Trophoblast cell (in vitro differentiated cells and primary cell): ENCODE results near the gene REEP1.

Source experiments
- DNase-seq, 2 donors: peaks; one replicate each; pipeline ENCODE4 v3.0.0-alpha.2; 2016
- H2AFZ ChIP-seq: 2 replicates; pipeline ENCODE4 v1.6.1; 2013; ENCODE audit warnings: low read length, moderate library complexity, mild to moderate bottlenecking; ENCODE audit not compliant: insufficient read depth, poor library complexity
- H2AK5ac ChIP-seq: 2 replicates; pipeline ENCODE4 v1.6.1; 2013; ENCODE audit warnings: mild to moderate bottlenecking, low read length
- H2BK120ac ChIP-seq: 2 replicates; pipeline ENCODE4 v1.6.1; 2013; ENCODE audit warnings: low read length, mild to moderate bottlenecking, moderate library complexity; ENCODE audit not compliant: insufficient read depth, poor library complexity
- H2BK12ac ChIP-seq: 2 replicates; pipeline ENCODE4 v1.6.1; 2013; ENCODE audit warnings: mild to moderate bottlenecking, low read length, moderate library complexity
- H2BK5ac ChIP-seq: 2 replicates; pipeline ENCODE4 v1.6.1; 2013; ENCODE audit warnings: low read length, low read depth, moderate library complexity, mild to moderate bottlenecking; ENCODE audit not compliant: poor library complexity
- H3K14ac ChIP-seq: 2 replicates; pipeline ENCODE4 v1.6.1; 2013; ENCODE audit warnings: mild to moderate bottlenecking, low read length
- H3K18ac ChIP-seq: 2 replicates; pipeline ENCODE4 v1.6.1; 2013; ENCODE audit warnings: mild to moderate bottlenecking, low read length
- H3K23ac ChIP-seq: 2 replicates; pipeline ENCODE4 v1.6.1; 2013; ENCODE audit warnings: low read length
- H3K27ac ChIP-seq: 2 replicates; pipeline ENCODE4 v1.5.1; 2013; ENCODE audit warnings: low read depth, mild to moderate bottlenecking, inconsistent platforms, low read length, moderate library complexity
- H3K27me3 ChIP-seq: 2 replicates; pipeline ENCODE4 v1.6.1; 2013; ENCODE audit warnings: inconsistent platforms, mild to moderate bottlenecking, low read length, moderate library complexity; ENCODE audit not compliant: insufficient read depth
- H3K36me3 ChIP-seq, 2 experiments: 1 replicate in 1 of 2; 2 replicates in 1 of 2; pipeline ENCODE4 v1.6.1; 2013; ENCODE audit warnings: low read length in 2 of 2, mild to moderate bottlenecking in 2 of 2, moderate library complexity in 1 of 2; ENCODE audit not compliant: insufficient read depth in 2 of 2, control insufficient read depth in 1 of 2
- H3K4ac ChIP-seq: 2 replicates; pipeline ENCODE4 v1.6.1; 2013; ENCODE audit warnings: low read depth, mild to moderate bottlenecking, low read length, moderate library complexity
- H3K4me1 ChIP-seq, 2 experiments: 1 replicate in 1 of 2; 2 replicates in 1 of 2; pipeline ENCODE4 v1.6.1; 2013; ENCODE audit warnings: low read length in 2 of 2, mild to moderate bottlenecking in 2 of 2, moderate library complexity in 1 of 2; ENCODE audit not compliant: insufficient read depth in 2 of 2, control insufficient read depth in 1 of 2
- H3K4me2 ChIP-seq: 2 replicates; pipeline ENCODE4 v1.6.1; 2013; ENCODE audit warnings: inconsistent platforms, mild to moderate bottlenecking, low read length, moderate library complexity
- H3K4me3 ChIP-seq: 2 replicates; pipeline ENCODE4 v1.5.1; 2013; ENCODE audit warnings: mild to moderate bottlenecking, low read depth, low read length, inconsistent platforms
- H3K79me1 ChIP-seq: one replicate; pipeline ENCODE4 v1.6.1; 2013; ENCODE audit warnings: low read length
- H3K79me2 ChIP-seq: 2 replicates; pipeline ENCODE4 v1.6.1; 2013; ENCODE audit warnings: low read length, mild to moderate bottlenecking; ENCODE audit not compliant: control insufficient read depth, insufficient read depth, poor library complexity
- H3K9ac ChIP-seq: 2 replicates; pipeline ENCODE4 v1.6.1; 2013; ENCODE audit warnings: mild to moderate bottlenecking, low read length
- H3K9me3 ChIP-seq: 2 replicates; pipeline ENCODE4 v1.6.1; 2013; ENCODE audit warnings: low read depth, mild to moderate bottlenecking, control low read depth, inconsistent platforms, low read length; ENCODE audit not compliant: insufficient read depth
- H4K12ac ChIP-seq: 2 replicates; pipeline ENCODE4 v1.6.1; 2013; ENCODE audit warnings: low read depth, mild to moderate bottlenecking, low read length, moderate library complexity
- H4K8ac ChIP-seq: 2 replicates; pipeline ENCODE4 v1.6.1; 2013; ENCODE audit warnings: low read depth, mild to moderate bottlenecking, low read length, moderate library complexity
- H4K91ac ChIP-seq: one replicate; pipeline ENCODE4 v1.6.1; 2013; ENCODE audit warnings: low read depth, mild to moderate bottlenecking, low read length, moderate library complexity
- whole genome bisulfite sequencing: extraction: QIAGEN DNeasy Blood & Tissue Kit; methylation state at CpG from one replicate; pipeline ENCODE4 v1.1.7; 2013; ENCODE audit warnings: missing lambda C conversion rate; ENCODE audit not compliant: insufficient read length, insufficient coverage; ENCODE audit errors: extremely low coverage; 5-methylcytosine and 5-hydroxymethylcytosine counted together

The REEP1 gene

DNA sequence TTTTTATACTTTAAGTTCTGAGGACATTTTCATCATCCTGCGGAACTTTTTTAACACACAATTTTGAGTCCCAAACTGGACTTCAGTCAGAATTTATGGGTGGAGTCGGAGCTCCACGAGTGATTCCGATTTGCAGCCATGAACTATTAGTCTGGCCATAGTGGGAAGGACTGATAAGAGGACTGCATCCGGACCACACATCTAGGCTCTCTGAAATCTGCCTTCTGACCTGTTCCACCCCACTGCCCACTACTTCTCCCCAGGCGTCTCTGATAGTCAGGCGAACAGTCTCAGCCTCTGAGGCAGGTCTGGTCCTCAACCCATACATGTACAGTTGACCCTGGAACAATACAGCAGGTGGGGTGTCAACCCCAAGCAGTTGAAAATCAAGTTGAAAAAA is 133.0 kb downstream of the REEP1 start:
- Histone ChIP-seq H3K14ac (no peak overlapping the region), H3K23ac (no peak overlapping the region), H2BK120ac (no peak overlapping the region), H3K4ac (no peak overlapping the region), H3K4me3 (no peak overlapping the region), H3K9me3 (no peaks in the 10 kb centered on the region), H4K8ac (no peak overlapping the region), H3K36me3 (peaks cover 10 to 17% of the 10 kb centered on the region in 2 experiments), H3K4me1 (no peaks in the 10 kb centered on the region), H4K12ac (no peak overlapping the region), H2AFZ (no peak overlapping the region), H2BK5ac (no peak overlapping the region), H3K27me3 (no peaks in the 10 kb centered on the region), H2BK12ac (no peak overlapping the region), H3K18ac (no peak overlapping the region), H3K79me2 (peaks cover 2% of the 10 kb centered on the region), H3K9ac (no peak overlapping the region), H3K27ac (no peak overlapping the region), H2AK5ac (no peak overlapping the region), H3K79me1 (peaks cover 1% of the 10 kb centered on the region), H4K91ac (no peak overlapping the region), H3K4me2 (no peak overlapping the region)
- WGBS = no CpG with 5 or more reads among the region's 7 CpGs
- no peak for DNase-seq

GRCh38 chr2:86203614-86204013 is 133.8 kb downstream of the REEP1 start:
- WGBS = no CpG with 5 or more reads among the region's 1 CpG
- no peak overlapping the region for H3K4me2 ChIP-seq

DNA sequence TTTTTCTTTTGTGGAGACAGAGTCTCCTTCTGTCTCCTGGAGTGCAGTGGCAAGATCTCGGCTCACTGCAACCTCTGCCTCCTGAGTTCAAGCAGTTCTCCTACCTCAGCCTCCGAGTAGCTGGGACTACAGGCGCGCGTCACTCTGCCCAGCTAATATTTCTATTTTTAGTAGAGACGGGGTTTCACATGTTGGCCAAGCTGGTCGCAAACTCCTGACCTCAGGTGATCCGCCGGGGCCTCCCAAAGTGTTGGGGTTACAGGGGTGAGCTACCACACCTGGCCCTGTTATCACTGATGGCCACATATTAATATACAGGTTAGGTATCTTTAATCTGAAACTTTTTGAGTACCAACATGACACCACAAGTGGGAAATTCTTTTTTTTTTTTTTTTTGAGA is 134.7 kb downstream of the REEP1 start:
- no peak overlapping the region for H4K91ac ChIP-seq
- no CpG with 5 or more reads among the region's 9 CpGs for WGBS
- H3K4me3 ChIP-seq = no peak overlapping the region

More at GRCh38 chr2:86203614-86204013, 133.8 kb downstream of the REEP1 start:
- no peak for DNase-seq
- H3K4me3 ChIP-seq = no peak overlapping the region
- no peak overlapping the region for H4K8ac ChIP-seq
- no peak overlapping the region for H2AK5ac ChIP-seq
- no peak overlapping the region for H2BK5ac ChIP-seq
- H3K9ac ChIP-seq = no peak overlapping the region
- H3K27ac ChIP-seq = no peak overlapping the region
- H3K14ac ChIP-seq = no peak overlapping the region
- H3K4ac ChIP-seq = no peak overlapping the region
- no peak overlapping the region for H4K12ac ChIP-seq
- no peak overlapping the region for H3K18ac ChIP-seq
- H2BK12ac ChIP-seq = no peak overlapping the region
- H2AFZ ChIP-seq = no peak overlapping the region
- H3K79me1 ChIP-seq = peaks cover 3% of the 10 kb centered on the region
- H3K9me3 ChIP-seq = no peaks in the 10 kb centered on the region
- H3K27me3 ChIP-seq = no peaks in the 10 kb centered on the region
- peaks cover 3% of the 10 kb centered on the region for H3K79me2 ChIP-seq
- H4K91ac ChIP-seq = no peak overlapping the region
- H2BK120ac ChIP-seq = no peak overlapping the region
- no peak overlapping the region for H3K23ac ChIP-seq
- H3K36me3 ChIP-seq = peaks cover 10 to 15% of the 10 kb centered on the region in 2 experiments
- H3K4me1 ChIP-seq = no peaks in the 10 kb centered on the region

DNA sequence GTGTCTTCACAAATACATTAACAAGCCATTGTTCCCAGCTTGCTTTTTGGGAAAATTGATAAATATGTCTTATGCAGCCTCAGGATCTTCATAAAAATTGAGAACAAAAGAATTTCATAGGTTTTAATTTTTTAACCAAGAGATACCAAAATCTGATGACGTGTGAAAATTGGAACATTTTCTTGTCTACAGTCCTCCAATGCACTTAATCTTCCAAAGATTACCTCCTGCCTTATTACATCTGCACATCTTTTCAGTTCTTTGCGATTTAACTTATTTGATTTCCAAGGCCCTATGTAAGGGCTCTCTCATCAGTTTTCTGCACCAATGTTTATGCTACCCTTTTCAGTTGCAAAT is 135.1 kb downstream of the REEP1 start:
- whole genome bisulfite sequencing = no CpG with 5 or more reads among the region's 2 CpGs
- H3K4ac ChIP-seq = no peak overlapping the region
- H3K4me1 ChIP-seq = no peaks in the 10 kb centered on the region

More for the DNA sequence above, 134.7 kb downstream of the REEP1 start:
- H2BK120ac ChIP-seq = no peak overlapping the region
- H3K36me3 ChIP-seq = peaks cover 6 to 13% of the 10 kb centered on the region in 2 experiments
- peak overlapping the region; percentile 30 for H4K12ac ChIP-seq
- H3K9ac ChIP-seq = no peak overlapping the region
- H4K8ac ChIP-seq = no peak overlapping the region
- H3K4me1 ChIP-seq = no peaks in the 10 kb centered on the region
- no peak overlapping the region for H3K14ac ChIP-seq
- H2BK12ac ChIP-seq = no peak overlapping the region
- no peak overlapping the region for H3K4ac ChIP-seq
- H2BK5ac ChIP-seq = no peak overlapping the region
- H3K4me2 ChIP-seq = no peak overlapping the region
- H3K79me2 ChIP-seq = peaks cover 3% of the 10 kb centered on the region
- no peaks in the 10 kb centered on the region for H3K9me3 ChIP-seq
- no peak overlapping the region for H2AFZ ChIP-seq
- no peak overlapping the region for H3K27ac ChIP-seq
- H3K79me1 ChIP-seq = peaks cover 3% of the 10 kb centered on the region
- no peak overlapping the region for H2AK5ac ChIP-seq
- DNase-seq = no peak
- H3K18ac ChIP-seq = no peak overlapping the region
- no peak overlapping the region for H3K23ac ChIP-seq
- H3K27me3 ChIP-seq = no peaks in the 10 kb centered on the region

More for the DNA sequence above, 135.1 kb downstream of the REEP1 start:
- Histone ChIP-seq H3K9ac (no peak overlapping the region), H4K12ac (peak overlapping the region; percentile 30), H2AK5ac (no peak overlapping the region), H3K79me1 (peaks cover 3% of the 10 kb centered on the region), H3K4me3 (no peak overlapping the region), H3K27ac (no peak overlapping the region), H3K14ac (no peak overlapping the region), H3K27me3 (no peaks in the 10 kb centered on the region), H3K23ac (no peak overlapping the region), H3K9me3 (no peaks in the 10 kb centered on the region), H2BK120ac (no peak overlapping the region), H2BK12ac (no peak overlapping the region), H3K36me3 (peaks cover 3 to 9% of the 10 kb centered on the region in 2 experiments), H4K91ac (no peak overlapping the region), H2AFZ (no peak overlapping the region), H3K79me2 (peaks cover 3% of the 10 kb centered on the region), H4K8ac (no peak overlapping the region), H3K4me2 (no peak overlapping the region), H3K18ac (no peak overlapping the region), H2BK5ac (no peak overlapping the region)
- no peak for DNase-seq
